ENCODE measurements around the gene KIF26B. TPM values are rescaled to one million over a fixed set of nuclear protein-coding genes. Genes with fewer than 3 reads are reported as not detected.

The KIF26B gene
- total RNA-seq, 1 experiment from 2014 or later, result 1.2 TPM

- TF ChIP-seq ELF4 (CRISPR knock-in tag; IDR thresholded peaks at IDR 0.05; ENCODE audit: low read depth) (no peak), ZNF121 (CRISPR knock-in tag; IDR thresholded peaks at IDR 0.05) (no peak), NFE2L1 (CRISPR knock-in tag; IDR thresholded peaks at IDR 0.05) (no peak)
Observed at GRCh38 chr1:245458234-245458633, 303.4 kb downstream of the KIF26B start (continued).

DNA sequence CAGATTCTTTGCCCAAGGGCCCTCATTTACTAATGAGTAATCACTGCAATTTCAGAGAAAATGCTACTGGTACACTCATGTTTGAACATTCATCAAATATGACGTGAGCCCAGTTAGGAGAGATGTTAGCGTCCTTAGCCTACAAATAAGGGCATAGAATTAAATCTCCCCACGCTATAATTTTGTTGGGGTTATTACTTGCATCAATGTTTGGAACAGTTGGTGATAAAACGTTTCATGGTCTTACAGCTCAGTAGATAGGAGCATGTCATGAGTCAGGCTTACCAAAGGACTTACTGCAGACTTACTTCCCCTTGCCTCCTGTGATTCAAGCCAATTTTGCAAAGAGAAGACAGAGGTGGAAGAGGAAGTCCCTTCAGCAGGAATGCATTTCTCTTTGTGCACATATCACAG is 304.0 kb downstream of the KIF26B start:
- H3K4me3 Mint-ChIP-seq, result no peak overlapping the region
- H3K36me3 Mint-ChIP-seq, result no peaks in the 10 kb centered on the region
- ChIA-PET CTCF (interaction anchor here (0.6 kb wide), 1 partner anchor 51 kb away, joined by 3 read pairs; no protein-coding TSS in a partner anchor), POLR2A (no interaction called here)
- no peak for TF ChIP-seq NFATC4 (CRISPR knock-in tag; IDR thresholded peaks at IDR 0.05)
- no peak for TF ChIP-seq ELF4 (CRISPR knock-in tag; IDR thresholded peaks at IDR 0.05; ENCODE audit: low read depth)
- no peak for TF ChIP-seq JAZF1 (CRISPR knock-in tag; IDR thresholded peaks at IDR 0.05)
- TF ChIP-seq NFYB (CRISPR knock-in tag; conservative IDR thresholded peaks at IDR 0.05; ENCODE audit: low read depth), result no peak
- no peak for TF ChIP-seq AFF4 (CRISPR knock-in tag; IDR thresholded peaks at IDR 0.05; ENCODE audit: borderline replicate concordance)
- no peak for TF ChIP-seq TCF7 (CRISPR knock-in tag; IDR thresholded peaks at IDR 0.05; ENCODE audit: low read depth)
- no peak for TF ChIP-seq GABPB1 (CRISPR knock-in tag; IDR thresholded peaks at IDR 0.05)
- TF ChIP-seq CREB1 (CRISPR knock-in tag; IDR thresholded peaks at IDR 0.05), result no peak
- TF ChIP-seq, protein P1, sequence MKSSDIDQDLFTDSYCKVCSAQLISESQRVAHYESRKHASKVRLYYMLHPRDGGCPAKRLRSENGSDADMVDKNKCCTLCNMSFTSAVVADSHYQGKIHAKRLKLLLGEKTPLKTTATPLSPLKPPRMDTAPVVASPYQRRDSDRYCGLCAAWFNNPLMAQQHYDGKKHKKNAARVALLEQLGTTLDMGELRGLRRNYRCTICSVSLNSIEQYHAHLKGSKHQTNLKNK (CRISPR knock-in tag; IDR thresholded peaks at IDR 0.05), result no peak
- TF ChIP-seq TEAD4 (CRISPR knock-in tag; IDR thresholded peaks at IDR 0.05), result no peak
- TF ChIP-seq E2F5 (CRISPR knock-in tag; IDR thresholded peaks at IDR 0.05), result no peak
- TF ChIP-seq, protein P2, sequence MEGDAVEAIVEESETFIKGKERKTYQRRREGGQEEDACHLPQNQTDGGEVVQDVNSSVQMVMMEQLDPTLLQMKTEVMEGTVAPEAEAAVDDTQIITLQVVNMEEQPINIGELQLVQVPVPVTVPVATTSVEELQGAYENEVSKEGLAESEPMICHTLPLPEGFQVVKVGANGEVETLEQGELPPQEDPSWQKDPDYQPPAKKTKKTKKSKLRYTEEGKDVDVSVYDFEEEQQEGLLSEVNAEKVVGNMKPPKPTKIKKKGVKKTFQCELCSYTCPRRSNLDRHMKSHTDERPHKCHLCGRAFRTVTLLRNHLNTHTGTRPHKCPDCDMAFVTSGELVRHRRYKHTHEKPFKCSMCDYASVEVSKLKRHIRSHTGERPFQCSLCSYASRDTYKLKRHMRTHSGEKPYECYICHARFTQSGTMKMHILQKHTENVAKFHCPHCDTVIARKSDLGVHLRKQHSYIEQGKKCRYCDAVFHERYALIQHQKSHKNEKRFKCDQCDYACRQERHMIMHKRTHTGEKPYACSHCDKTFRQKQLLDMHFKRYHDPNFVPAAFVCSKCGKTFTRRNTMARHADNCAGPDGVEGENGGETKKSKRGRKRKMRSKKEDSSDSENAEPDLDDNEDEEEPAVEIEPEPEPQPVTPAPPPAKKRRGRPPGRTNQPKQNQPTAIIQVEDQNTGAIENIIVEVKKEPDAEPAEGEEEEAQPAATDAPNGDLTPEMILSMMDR (IDR thresholded peaks at IDR 0.05), result no peak
- TF ChIP-seq, protein P3, sequence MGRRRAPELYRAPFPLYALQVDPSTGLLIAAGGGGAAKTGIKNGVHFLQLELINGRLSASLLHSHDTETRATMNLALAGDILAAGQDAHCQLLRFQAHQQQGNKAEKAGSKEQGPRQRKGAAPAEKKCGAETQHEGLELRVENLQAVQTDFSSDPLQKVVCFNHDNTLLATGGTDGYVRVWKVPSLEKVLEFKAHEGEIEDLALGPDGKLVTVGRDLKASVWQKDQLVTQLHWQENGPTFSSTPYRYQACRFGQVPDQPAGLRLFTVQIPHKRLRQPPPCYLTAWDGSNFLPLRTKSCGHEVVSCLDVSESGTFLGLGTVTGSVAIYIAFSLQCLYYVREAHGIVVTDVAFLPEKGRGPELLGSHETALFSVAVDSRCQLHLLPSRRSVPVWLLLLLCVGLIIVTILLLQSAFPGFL (CRISPR knock-in tag; IDR thresholded peaks at IDR 0.05; ENCODE audit: borderline replicate concordance), result no peak
- no peak for TF ChIP-seq ZNF138 (CRISPR knock-in tag; conservative IDR thresholded peaks at IDR 0.05)
- peaks cover 10% of the 10 kb centered on the region; the same call in 1 of the 2 replicates for H3K4me1 Mint-ChIP-seq
- ATAC-seq, result no peak
- H3K27ac Mint-ChIP-seq, result no peak overlapping the region
- peaks cover 3% of the 10 kb centered on the region; the same call in 1 of the 2 replicates for H3K27me3 Mint-ChIP-seq (ENCODE audit: low read depth)
- DNase-seq (ENCODE audit: low spot score), result no peak
- no peaks in the 10 kb centered on the region for H3K9me3 Mint-ChIP-seq

DNA sequence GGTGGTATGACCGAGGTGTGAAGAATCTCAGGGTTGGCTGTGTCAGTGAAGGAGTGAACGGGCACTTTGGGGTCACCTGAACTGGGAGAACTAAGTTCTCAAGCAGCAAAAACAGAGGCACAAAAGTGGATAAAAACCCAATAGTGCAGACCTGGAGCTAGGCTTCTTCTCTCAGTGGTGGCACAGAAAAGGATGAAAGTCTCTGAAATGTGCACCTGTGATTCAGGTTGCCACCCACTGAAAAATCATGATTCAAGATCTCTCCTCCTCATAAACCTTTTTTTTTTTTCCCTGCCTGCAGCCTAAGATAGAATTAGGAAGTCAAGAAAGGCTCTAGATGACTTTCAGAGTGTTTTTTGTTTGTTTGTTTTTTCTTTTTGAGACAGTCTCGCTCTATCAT is 304.8 kb downstream of the KIF26B start:
- Mint-ChIP-seq H3K27ac (no peak overlapping the region), H3K4me3 (no peak overlapping the region), H3K9me3 (no peaks in the 10 kb centered on the region), H3K4me1 (peaks cover 5% of the 10 kb centered on the region; the same call in 1 of the 2 replicates), H3K36me3 (no peaks in the 10 kb centered on the region), H3K27me3 (ENCODE audit: low read depth) (peaks cover 3% of the 10 kb centered on the region; the same call in 1 of the 2 replicates)
- DNase-seq (ENCODE audit: low spot score), result no peak
- ATAC-seq, result no peak
- ChIA-PET CTCF (no interaction called here), POLR2A (no interaction called here)
- TF ChIP-seq E2F5 (CRISPR knock-in tag; IDR thresholded peaks at IDR 0.05), result no peak
- no peak for TF ChIP-seq ZNF219 (CRISPR knock-in tag; IDR thresholded peaks at IDR 0.05; ENCODE audit: borderline replicate concordance)
- no peak for TF ChIP-seq GABPB1 (CRISPR knock-in tag; IDR thresholded peaks at IDR 0.05)
- no peak for TF ChIP-seq STAT6 (CRISPR knock-in tag; conservative IDR thresholded peaks at IDR 0.05; ENCODE audit: low read depth)
- TF ChIP-seq GTF2I (CRISPR knock-in tag; conservative IDR thresholded peaks at IDR 0.05), result no peak
- no peak for TF ChIP-seq USF2 (CRISPR knock-in tag; IDR thresholded peaks at IDR 0.05)
- TF ChIP-seq ZNF138 (CRISPR knock-in tag; conservative IDR thresholded peaks at IDR 0.05), result no peak
- no peak for TF ChIP-seq ZNF121 (CRISPR knock-in tag; IDR thresholded peaks at IDR 0.05)
- TF ChIP-seq FOXJ3 (CRISPR knock-in tag; IDR thresholded peaks at IDR 0.05; ENCODE audit: borderline replicate concordance), result no peak
